AG10803 (cell line): Measurements from ENCODE around the gene LASP1NB.
A peak's percentile ranks its signal among the peaks of the same experiment; 100 is the strongest.

Experiments
- DNase-seq: peaks from one replicate; pipeline ENCODE4 v3.0.0; 2010; ENCODE audit warnings: low read depth
- H3K4me3 ChIP-seq: 2 replicates; pipeline ENCODE4 v1.5.1; 2011; ENCODE audit warnings: mild to moderate bottlenecking, low read length, control low read depth
- TF ChIP-seq, protein P1 (sequence below): conservative IDR thresholded peaks from 2 replicates; pipeline ENCODE4 v1.5.1; 2011; ENCODE audit warnings: mild to moderate bottlenecking, low read length, control low read depth, inconsistent platforms

LASP1NB gene

DNA sequence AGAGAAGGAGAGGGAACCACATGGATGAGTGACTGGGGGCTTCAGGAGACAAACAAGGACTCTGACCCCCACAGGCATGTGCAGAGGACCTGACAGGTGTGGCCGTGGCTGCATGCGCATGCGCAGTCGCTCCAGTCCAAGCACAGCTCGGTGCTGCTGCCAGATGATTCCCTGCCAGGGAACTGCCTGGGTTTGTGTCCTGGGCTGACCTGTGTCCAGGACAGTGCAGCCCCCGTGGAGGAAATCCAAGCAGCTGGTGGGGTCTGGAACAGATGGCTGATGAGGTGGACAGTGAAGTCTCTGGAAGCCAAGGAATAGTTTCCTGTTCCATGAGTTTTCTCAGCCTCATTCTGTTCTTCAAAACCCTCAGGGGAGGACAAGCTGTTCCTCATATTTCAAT, 28.2 kb upstream of the LASP1NB start:
- no peak overlapping the region for H3K4me3 ChIP-seq
- TF ChIP-seq, protein P1, sequence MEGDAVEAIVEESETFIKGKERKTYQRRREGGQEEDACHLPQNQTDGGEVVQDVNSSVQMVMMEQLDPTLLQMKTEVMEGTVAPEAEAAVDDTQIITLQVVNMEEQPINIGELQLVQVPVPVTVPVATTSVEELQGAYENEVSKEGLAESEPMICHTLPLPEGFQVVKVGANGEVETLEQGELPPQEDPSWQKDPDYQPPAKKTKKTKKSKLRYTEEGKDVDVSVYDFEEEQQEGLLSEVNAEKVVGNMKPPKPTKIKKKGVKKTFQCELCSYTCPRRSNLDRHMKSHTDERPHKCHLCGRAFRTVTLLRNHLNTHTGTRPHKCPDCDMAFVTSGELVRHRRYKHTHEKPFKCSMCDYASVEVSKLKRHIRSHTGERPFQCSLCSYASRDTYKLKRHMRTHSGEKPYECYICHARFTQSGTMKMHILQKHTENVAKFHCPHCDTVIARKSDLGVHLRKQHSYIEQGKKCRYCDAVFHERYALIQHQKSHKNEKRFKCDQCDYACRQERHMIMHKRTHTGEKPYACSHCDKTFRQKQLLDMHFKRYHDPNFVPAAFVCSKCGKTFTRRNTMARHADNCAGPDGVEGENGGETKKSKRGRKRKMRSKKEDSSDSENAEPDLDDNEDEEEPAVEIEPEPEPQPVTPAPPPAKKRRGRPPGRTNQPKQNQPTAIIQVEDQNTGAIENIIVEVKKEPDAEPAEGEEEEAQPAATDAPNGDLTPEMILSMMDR = no peak
- no peak for DNase-seq

DNA sequence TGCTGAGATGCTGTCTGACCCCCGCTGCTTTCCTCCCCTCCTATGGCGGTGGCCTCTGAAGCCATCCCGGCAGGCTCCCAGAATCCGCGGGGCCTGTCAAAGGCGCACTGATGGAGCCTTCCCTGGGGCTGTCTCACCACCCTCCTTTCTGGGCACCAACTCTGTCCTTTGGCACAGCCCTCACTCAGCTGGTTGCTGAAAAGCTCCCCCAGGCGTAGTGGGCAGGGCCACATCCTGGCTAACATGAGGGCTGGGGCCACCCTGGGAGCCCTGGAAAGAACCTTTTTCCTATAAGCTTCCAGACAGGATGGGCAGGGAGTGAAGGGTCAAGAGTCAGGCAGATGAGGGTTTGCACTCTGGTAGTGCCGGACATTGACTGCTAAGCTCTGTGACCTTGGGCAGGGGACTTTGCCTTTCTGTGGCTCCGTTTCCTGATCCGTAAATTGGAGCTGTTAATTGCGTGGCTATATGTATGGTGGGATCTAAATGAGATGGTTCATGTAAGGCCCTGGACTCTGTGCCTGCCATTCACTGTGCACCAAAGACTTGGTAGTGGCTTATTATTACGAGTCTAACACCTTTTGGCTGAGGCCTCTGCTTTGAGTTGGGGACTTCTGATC, 27.6 kb upstream of the LASP1NB start:
- no peak for DNase-seq
- TF ChIP-seq, protein P1 = no peak
- H3K4me3 ChIP-seq = no peak overlapping the region

DNA sequence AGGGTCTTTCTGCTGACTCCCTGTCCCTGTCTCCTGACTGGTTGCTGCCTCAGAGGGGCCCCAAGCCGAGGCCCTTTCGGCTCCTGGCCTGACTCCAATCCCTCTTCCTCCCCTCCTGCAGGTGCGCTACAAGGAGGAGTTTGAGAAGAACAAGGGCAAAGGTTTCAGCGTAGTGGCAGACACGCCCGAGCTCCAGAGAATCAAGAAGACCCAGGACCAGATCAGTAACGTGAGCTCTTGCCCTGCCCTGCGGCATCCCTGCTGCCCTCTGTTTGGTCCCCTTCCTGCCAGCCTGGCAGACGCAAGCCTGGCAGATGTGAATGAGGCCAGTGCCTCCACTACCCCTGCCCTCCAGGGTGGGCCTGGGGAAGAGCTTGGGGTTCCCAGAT, 27.1 kb upstream of the LASP1NB start:
- TF ChIP-seq, protein P1 = no peak
- no peak overlapping the region for H3K4me3 ChIP-seq
- DNase-seq = no peak

DNA sequence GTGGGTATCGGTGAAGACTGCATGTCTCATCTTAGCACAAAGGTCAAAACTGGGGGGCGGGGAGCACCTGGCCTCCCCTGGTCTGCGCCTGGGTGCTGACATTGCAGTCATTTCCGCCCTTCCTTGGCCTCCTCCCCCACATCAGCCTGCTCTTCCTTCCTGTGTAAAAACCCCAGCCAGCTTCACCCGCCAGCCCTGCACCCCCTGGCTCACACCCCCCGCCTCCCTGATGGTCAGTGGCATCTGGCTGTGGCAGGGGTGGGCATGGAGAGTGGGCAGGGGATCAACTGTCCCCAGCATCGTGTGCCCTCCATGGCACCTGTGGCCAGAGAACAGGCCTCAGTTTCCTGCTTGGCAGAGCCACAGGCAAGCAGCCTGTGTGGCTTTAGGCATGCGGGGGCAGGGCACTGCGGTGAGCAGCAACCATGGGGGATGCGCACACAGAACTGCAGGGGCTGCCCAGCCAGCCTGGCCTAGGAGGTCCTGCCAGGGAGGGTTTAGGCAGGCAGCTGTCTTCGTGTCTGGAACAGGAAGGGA, 26.5 kb upstream of the LASP1NB start:
- H3K4me3 ChIP-seq = no peak overlapping the region
- no peak for DNase-seq
- TF ChIP-seq, protein P1 = no peak

DNA sequence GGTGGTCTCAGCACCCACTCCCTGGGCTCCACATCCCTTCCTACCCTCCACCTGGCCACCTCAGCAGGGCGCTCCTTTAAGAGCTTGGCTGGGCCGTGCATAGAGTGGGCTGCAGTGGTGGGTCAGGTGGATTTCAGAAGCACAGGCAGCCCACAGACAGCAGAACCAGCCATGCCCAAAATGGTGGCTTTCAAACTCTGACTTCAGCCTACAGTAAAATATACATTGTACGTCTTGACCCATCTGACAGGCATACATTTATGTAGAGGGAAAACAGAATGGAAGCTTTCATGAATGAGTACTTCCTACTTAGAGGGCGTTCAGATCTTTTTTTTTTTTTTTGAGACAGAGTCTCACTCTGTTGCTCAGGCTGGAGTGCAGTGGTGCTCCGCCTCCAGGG, 26.0 kb upstream of the LASP1NB start:
- no peak overlapping the region for H3K4me3 ChIP-seq
- TF ChIP-seq, protein P1 = no peak

GRCh38 chr17:38900978-38901656, 24.3 kb upstream of the LASP1NB start:
- peak; percentile 97 for DNase-seq
- TF ChIP-seq, protein P1 = no peak
- H3K4me3 ChIP-seq = no peak overlapping the region

More for the DNA sequence above, 26.0 kb upstream of the LASP1NB start:
- no peak for DNase-seq

- no peak overlapping the region for H3K4me3 ChIP-seq
- DNase-seq = no peak
- TF ChIP-seq, protein P1 = no peak
These were observed 22.0 kb upstream of the LASP1NB start for GRCh38 chr17:38903404-38903803.
